ENCODE data around the gene USP6NL. TPM values are rescaled to one million over a fixed set of nuclear protein-coding genes. Genes with fewer than 3 reads are reported as not detected.

USP6NL gene
- total RNA-seq, 1 experiment from 2014 or later: 22.1 TPM

DNA sequence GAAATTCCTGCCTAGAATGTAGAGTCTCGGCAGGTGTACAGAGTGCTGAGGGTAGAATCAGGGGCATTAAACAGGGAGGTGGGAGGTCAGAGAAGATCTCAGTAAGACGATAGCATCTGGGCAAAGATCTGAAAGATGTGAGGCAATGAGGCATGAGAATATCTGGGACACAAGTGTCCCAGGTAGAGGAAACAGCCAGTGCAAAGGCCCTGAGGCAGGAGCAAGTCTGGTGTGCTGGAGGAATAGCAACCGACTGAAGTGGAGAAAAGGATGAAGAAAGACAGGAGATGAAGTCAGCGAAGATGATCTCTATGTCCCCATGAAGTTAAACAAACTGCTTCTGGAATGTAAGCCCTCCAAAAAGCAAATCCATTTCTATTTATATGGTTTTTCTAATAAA lies 84.4 kb downstream of the USP6NL start:
- no peak for TF ChIP-seq EZH2 (IDR thresholded peaks at IDR 0.05; ENCODE audit: low read depth)
- TF ChIP-seq CTCF (conservative IDR thresholded peaks at IDR 0.05): no peak

GRCh38 chr10:11525503-11525902 lies 85.9 kb downstream of the USP6NL start:
- TF ChIP-seq CTCF (conservative IDR thresholded peaks at IDR 0.05) (no peak), EZH2 (IDR thresholded peaks at IDR 0.05; ENCODE audit: low read depth) (no peak)
- Histone ChIP-seq H3K4me1 (replicated peaks; ENCODE audit: insufficient read depth) (no peaks in the 10 kb centered on the region), H3F3A (ENCODE audit: insufficient read depth, low read depth) (no peaks in the 10 kb centered on the region), H3K9me3 (ENCODE audit: insufficient read depth, low read depth) (no peaks in the 10 kb centered on the region), H3K27ac (no peak overlapping the region), H4K20me1 (ENCODE audit: insufficient read depth) (no peaks in the 10 kb centered on the region; the same call in 1 of the 2 replicates), H3K9me2 (ENCODE audit: insufficient read depth) (no peaks in the 10 kb centered on the region), H3K79me2 (ENCODE audit: low read depth) (0 out of 2 replicates have a peak, but pooled peaks cover 7% of the 10 kb centered on the region), H3K27me3 (ENCODE audit: insufficient read depth, low read depth) (no peaks in the 10 kb centered on the region), H3K4me3 (no peak overlapping the region), H2AFZ (no peak overlapping the region), H3K4me2 (no peak overlapping the region), H3K36me3 (ENCODE audit: low read depth) (no peaks in the 10 kb centered on the region)
- no TSS peak for BruUV-seq (replicated peaks)
- intact Hi-C loops (cut with micrococcal nuclease; ENCODE audit: unreplicated experiment): no loop called here
- ChIA-PET POLR2A (ENCODE audit: unreplicated experiment) (no interaction called here), CTCF (interaction anchor here (0.6 kb wide), 1 partner anchor 27 kb away, joined by 9 read pairs; no protein-coding TSS in a partner anchor)
- no peak for DNase-seq

More for the DNA sequence above, 84.4 kb downstream of the USP6NL start:
- Histone ChIP-seq H2AFZ (no peak overlapping the region), H3K4me1 (replicated peaks; ENCODE audit: insufficient read depth) (no peaks in the 10 kb centered on the region), H3K9me2 (ENCODE audit: insufficient read depth) (no peaks in the 10 kb centered on the region), H3K27ac (no peak overlapping the region), H3K9me3 (ENCODE audit: insufficient read depth, low read depth) (no peaks in the 10 kb centered on the region), H3K4me3 (no peak overlapping the region), H3K27me3 (ENCODE audit: insufficient read depth, low read depth) (no peaks in the 10 kb centered on the region), H4K20me1 (ENCODE audit: insufficient read depth) (no peaks in the 10 kb centered on the region; the same call in 1 of the 2 replicates), H3K36me3 (ENCODE audit: low read depth) (no peaks in the 10 kb centered on the region), H3F3A (ENCODE audit: insufficient read depth, low read depth) (no peaks in the 10 kb centered on the region), H3K79me2 (ENCODE audit: low read depth) (0 out of 2 replicates have a peak, but pooled peaks cover 14% of the 10 kb centered on the region), H3K4me2 (no peak overlapping the region)
- no peak for DNase-seq
- BruUV-seq (replicated peaks): no TSS peak
- intact Hi-C loops (cut with micrococcal nuclease; ENCODE audit: unreplicated experiment): no loop called here
- ChIA-PET POLR2A (ENCODE audit: unreplicated experiment) (interaction anchor here (0.5 kb wide), 1 partner anchor 22 kb away, joined by 3 read pairs; no protein-coding TSS in a partner anchor), CTCF (interaction anchor here (1.0 kb wide), 1 partner anchor 231 kb away, joined by 3 read pairs; no protein-coding TSS in a partner anchor)

GRCh38 chr10:11522821-11523245 lies 88.6 kb downstream of the USP6NL start:
- BruUV-seq (replicated peaks): no TSS peak
- no peak overlapping the region for H2AFZ ChIP-seq
- no peak for TF ChIP-seq CTCF (conservative IDR thresholded peaks at IDR 0.05)
- no peak for TF ChIP-seq EZH2 (IDR thresholded peaks at IDR 0.05; ENCODE audit: low read depth)
- no peaks in the 10 kb centered on the region for H3K9me3 ChIP-seq (ENCODE audit: insufficient read depth, low read depth)
- no peak overlapping the region for H3K4me3 ChIP-seq
- ChIA-PET CTCF (no interaction called here), POLR2A (ENCODE audit: unreplicated experiment) (no interaction called here)
- intact Hi-C loops (cut with micrococcal nuclease; ENCODE audit: unreplicated experiment): no loop called here
- H3K79me2 ChIP-seq (ENCODE audit: low read depth): no peaks in the 10 kb centered on the region
- H3K4me2 ChIP-seq: no peak overlapping the region
- H3K9me2 ChIP-seq (ENCODE audit: insufficient read depth): no peaks in the 10 kb centered on the region
- H3F3A ChIP-seq (ENCODE audit: insufficient read depth, low read depth): no peaks in the 10 kb centered on the region
- no peak overlapping the region for H3K27ac ChIP-seq
- no peaks in the 10 kb centered on the region for H3K4me1 ChIP-seq (replicated peaks; ENCODE audit: insufficient read depth)
- no peaks in the 10 kb centered on the region for H3K27me3 ChIP-seq (ENCODE audit: insufficient read depth, low read depth)
- no peaks in the 10 kb centered on the region for H4K20me1 ChIP-seq (ENCODE audit: insufficient read depth)
- no peaks in the 10 kb centered on the region for H3K36me3 ChIP-seq (ENCODE audit: low read depth)
- DNase-seq: no peak
